ACC112 (cell line): Measurements from ENCODE around the gene SLC38A7.
"Not testable (repeated sequence)": the region's sequence is repeated elsewhere in the genome, so short reads cannot be mapped to it uniquely, and the experiment has no call there.

Experiments
- H2AFZ ChIP-seq: fragments of 200-600 bp; sonication (generic); one replicate; pipeline ENCODE4 v1.6.0; 2017; ENCODE audit warnings: antibody characterized with exemption, low read length; ENCODE audit not compliant: unreplicated experiment
- H3K27ac ChIP-seq: fragments of 200-600 bp; sonication (generic); 2 replicates; pipeline ENCODE4 v1.5.1; 2014; ENCODE audit warnings: low read depth, mild to moderate bottlenecking, antibody characterized with exemption, low read length, moderate library complexity
- H3K27me3 ChIP-seq: fragments of 200-600 bp; sonication (generic); 2 replicates; pipeline ENCODE4 v1.6.1; 2014; ENCODE audit warnings: mild to moderate bottlenecking, antibody characterized with exemption, low read length, moderate library complexity, mixed read lengths; ENCODE audit not compliant: insufficient read depth
- H3K36me3 ChIP-seq: fragments of 200-600 bp; sonication (generic); 2 replicates; pipeline ENCODE4 v1.6.1; 2016; ENCODE audit warnings: mild to moderate bottlenecking, antibody characterized with exemption, low read length, moderate library complexity, mixed read lengths; ENCODE audit not compliant: insufficient read depth
- H3K4me1 ChIP-seq: fragments of 200-600 bp; sonication (generic); one replicate; pipeline ENCODE4 v1.6.1; 2016; ENCODE audit warnings: low read length, mixed read lengths; ENCODE audit not compliant: insufficient read depth, unreplicated experiment, control insufficient read depth
- H3K4me3 ChIP-seq: fragments of 200-600 bp; sonication (generic); 2 replicates; pipeline ENCODE4 v1.5.1; 2014; ENCODE audit warnings: mild to moderate bottlenecking, low read depth, low read length
- H3K79me2 ChIP-seq: fragments of 200-600 bp; sonication (generic); one replicate; pipeline ENCODE4 v1.6.0; 2016; ENCODE audit warnings: low read length; ENCODE audit not compliant: control insufficient read depth, unreplicated experiment, insufficient read depth

The SLC38A7 gene

DNA sequence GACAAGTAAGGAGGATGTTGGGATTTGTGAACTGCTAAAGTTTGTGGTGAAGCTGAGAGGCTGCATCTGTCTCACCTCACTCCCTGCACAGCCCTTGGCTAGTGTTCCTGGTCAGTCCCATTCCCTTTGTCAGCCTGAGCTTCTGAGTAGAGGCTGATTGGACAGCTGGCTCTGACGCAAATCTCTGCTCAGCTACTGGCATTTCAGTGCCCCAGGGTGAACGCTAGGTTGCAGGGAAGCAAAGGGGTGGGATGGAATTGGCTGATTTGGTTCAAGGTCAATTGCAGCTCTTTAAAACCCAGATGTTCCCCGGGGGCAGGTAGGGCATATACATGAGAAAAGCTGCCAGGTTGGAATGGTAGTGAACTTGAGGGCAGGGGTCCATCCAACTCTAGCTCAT, 31.8 kb downstream of the SLC38A7 start:
- Histone ChIP-seq H3K27ac (no peak overlapping the region), H2AFZ (no peak overlapping the region), H3K4me1 (peaks cover 9% of the 10 kb centered on the region), H3K4me3 (no peak overlapping the region), H3K27me3 (no peaks in the 10 kb centered on the region), H3K36me3 (no peaks in the 10 kb centered on the region), H3K79me2 (no peaks in the 10 kb centered on the region)

DNA sequence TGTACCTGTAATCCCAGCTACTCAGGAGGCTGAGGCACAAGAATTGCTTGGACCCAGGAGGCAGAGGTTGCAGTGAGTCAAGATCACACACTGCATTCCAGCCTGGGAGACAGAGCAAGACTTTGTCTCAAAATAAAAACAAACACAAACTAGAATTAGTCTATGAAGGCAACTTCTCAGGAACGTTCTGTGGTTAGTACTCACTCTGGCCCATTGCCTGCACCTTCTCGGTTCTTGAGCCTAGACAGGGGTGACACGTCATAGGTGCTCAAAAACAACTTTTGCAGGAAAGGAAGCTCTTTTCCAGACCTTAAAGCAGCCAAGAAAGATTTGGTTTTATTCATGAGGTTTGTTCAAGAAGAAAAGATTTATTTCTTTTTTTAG, 32.6 kb downstream of the SLC38A7 start:
- no peaks in the 10 kb centered on the region for H3K36me3 ChIP-seq
- H3K4me1 ChIP-seq: peaks cover 9% of the 10 kb centered on the region
- H3K27me3 ChIP-seq: no peaks in the 10 kb centered on the region
- H2AFZ ChIP-seq: no peak overlapping the region
- H3K4me3 ChIP-seq: no peak overlapping the region
- no peaks in the 10 kb centered on the region for H3K79me2 ChIP-seq
- H3K27ac ChIP-seq: no peak overlapping the region

DNA sequence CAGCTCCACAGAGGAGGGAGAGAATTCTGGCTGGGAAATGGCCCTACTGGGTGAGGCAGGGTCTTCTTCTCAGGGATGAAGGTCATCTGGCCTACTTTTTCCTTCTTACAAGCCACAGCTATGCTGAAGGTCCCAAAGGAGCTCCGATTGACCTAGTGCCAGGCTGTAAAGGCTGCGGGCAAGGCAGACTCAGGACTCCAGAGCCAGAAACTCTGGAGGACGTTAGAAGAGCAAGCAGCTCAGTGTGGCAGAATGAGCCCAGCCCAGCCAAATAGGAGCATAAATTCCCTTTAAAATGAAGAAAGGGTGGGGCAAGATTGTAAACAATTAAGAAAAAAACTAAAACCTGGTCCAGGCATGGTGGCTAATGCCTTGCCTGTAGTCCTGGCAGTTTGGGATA, 34.9 kb downstream of the SLC38A7 start:
- H2AFZ ChIP-seq: no peak overlapping the region
- H3K79me2 ChIP-seq: no peaks in the 10 kb centered on the region
- H3K4me1 ChIP-seq: peaks cover 9% of the 10 kb centered on the region
- H3K27me3 ChIP-seq: no peaks in the 10 kb centered on the region
- H3K27ac ChIP-seq: no peak overlapping the region
- H3K36me3 ChIP-seq: no peaks in the 10 kb centered on the region
- no peak overlapping the region for H3K4me3 ChIP-seq

DNA sequence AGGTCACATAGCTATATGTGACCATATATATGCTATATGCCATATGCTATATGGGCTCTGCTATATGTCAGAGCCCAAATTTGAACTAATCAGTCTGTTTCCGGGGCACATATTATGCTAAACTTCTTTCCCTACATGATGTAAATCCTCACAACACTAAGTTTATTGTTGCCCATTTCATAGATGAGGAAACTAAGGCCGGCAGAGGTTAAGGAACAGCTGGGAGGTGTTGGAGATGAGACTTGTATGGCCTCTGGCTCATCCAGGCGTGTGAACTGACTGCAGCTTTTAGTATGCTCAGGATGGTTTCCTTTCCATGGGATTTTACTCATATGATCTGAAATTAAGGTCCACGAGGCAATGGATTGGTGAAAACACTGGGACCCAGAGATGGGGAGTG, 37.5 kb downstream of the SLC38A7 start:
- Histone ChIP-seq H3K27ac (no peak overlapping the region), H3K27me3 (no peaks in the 10 kb centered on the region), H2AFZ (no peak overlapping the region), H3K79me2 (no peaks in the 10 kb centered on the region), H3K4me1 (peaks cover 9% of the 10 kb centered on the region), H3K4me3 (no peak overlapping the region), H3K36me3 (no peaks in the 10 kb centered on the region)

DNA sequence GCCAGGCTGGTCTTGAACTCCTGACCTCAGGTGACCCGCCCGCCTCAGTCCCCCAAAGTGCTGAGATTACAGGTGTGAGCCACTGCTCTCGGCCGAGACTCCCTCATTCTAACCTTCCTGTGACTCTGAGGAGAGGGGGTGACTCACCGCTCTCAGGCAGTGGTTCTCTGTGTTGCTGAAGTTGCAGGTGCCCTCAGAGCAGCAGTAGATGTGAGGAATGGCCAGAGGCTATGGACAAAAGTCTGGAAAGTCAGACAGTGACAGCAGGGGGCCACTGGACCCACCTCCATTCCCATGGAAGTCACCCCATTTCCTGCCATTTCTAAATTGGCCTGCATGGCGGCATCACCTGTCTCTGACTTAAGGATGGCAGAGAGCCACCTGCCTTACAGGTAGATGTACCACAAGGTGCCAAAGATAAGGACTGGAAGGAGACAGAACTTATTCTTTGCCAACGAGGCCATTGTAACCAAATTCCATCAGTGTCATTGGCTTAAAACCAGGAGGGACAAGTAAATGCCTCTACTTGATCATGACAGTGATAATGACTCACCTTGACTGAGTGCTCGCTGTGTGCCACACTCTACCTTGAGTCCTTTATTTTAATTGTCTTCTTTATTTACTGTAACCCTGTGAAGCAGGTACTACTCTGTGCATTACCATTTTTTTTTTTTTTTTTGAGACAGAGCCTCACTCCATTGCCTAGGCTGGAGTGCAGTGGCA, 39.6 kb downstream of the SLC38A7 start:
- Histone ChIP-seq H3K4me3 (no peak overlapping the region), H3K27me3 (no peaks in the 10 kb centered on the region), H2AFZ (no peak overlapping the region), H3K4me1 (no peaks in the 10 kb centered on the region), H3K27ac (no peak overlapping the region), H3K79me2 (no peaks in the 10 kb centered on the region), H3K36me3 (no peaks in the 10 kb centered on the region)

DNA sequence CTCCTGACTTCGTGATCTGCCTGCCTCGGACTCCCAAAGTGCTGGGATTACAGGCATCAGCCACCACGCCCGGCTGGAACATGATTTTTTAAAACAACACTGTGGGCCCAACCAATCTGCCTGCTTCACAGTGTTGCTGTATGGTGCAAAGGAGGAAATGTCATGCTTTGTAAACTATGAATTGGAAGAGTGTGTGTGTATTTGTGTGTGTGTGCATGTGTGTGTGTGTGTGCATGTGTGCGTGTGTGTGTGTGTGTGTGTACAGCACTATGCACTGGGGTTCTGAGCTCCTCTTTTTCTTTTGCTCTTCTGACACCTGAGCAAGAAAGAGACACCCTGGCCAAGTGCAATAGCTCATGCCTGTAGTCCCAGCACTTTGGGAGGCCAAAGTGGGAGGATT, 40.5 kb downstream of the SLC38A7 start:
- Histone ChIP-seq H3K4me3 (no peak overlapping the region), H3K4me1 (no peaks in the 10 kb centered on the region), H2AFZ (no peak overlapping the region), H3K36me3 (no peaks in the 10 kb centered on the region), H3K79me2 (no peaks in the 10 kb centered on the region), H3K27ac (no peak overlapping the region), H3K27me3 (no peaks in the 10 kb centered on the region)

DNA sequence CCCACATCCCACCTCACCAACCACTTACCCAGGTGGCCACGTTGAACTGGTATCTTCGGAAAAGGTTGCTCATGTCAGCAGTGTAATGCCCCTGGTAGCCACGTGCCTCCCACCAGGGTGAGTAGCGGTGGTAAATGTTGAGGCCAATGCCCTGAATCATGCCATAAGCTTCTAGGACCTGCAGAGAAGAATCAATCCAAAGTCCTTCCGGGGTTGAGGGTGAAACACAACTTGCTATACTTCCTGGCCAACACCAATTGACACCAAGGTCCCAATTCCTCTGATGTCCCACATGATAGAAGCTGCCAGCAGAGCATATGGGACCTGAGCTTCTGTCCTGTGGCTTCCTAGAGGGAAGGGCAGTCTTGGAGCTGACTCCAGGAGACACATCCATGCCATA, 43.6 kb downstream of the SLC38A7 start:
- H3K4me3 ChIP-seq: no peak overlapping the region
- no peak overlapping the region for H2AFZ ChIP-seq
- H3K36me3 ChIP-seq: no peaks in the 10 kb centered on the region
- no peak overlapping the region for H3K27ac ChIP-seq
- H3K27me3 ChIP-seq: no peaks in the 10 kb centered on the region
- no peaks in the 10 kb centered on the region for H3K79me2 ChIP-seq
- H3K4me1 ChIP-seq: peaks cover 5% of the 10 kb centered on the region

DNA sequence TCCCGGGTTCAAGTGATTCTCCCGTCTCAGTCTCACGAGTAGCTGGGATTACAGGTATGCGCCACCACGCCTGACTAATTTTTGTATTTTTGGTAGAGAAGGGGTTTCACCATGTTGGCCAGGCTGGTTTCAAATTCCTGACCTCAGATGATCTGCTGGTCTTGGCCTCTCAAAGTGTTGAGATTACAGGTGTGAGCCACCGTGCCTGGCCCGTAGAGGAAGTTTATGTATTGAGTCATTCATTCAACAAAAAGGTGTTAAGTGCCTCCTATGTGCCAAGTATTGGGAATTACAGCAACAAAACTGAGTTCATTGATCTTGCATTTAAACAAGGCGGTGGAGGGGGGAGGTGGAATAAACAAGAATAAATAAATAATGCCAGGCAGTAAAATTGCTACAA, 44.7 kb downstream of the SLC38A7 start:
- Histone ChIP-seq H3K79me2 (no peaks in the 10 kb centered on the region), H3K27me3 (no peaks in the 10 kb centered on the region), H3K27ac (no peak overlapping the region), H3K36me3 (no peaks in the 10 kb centered on the region), H3K4me1 (peaks cover 5% of the 10 kb centered on the region), H2AFZ (no peak overlapping the region), H3K4me3 (no peak overlapping the region)

DNA sequence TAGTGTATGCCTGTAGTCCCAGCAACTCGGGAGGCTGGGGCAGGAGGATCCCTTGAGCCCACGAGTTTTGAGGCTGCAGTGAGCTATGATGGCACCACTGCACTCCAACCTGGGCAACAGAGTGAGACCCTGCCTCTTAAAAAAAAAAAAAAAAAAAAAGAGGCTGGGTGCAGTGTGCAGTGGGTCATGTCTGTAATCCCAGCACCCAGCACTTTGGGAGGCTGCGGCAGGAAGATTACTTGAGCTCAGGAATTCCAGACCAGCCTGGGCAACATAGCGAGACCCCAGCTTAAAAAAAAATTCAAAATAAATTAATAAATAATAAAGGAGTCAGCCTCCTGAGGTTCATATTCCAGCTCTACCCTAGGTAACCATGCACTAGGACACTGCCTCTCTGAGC, 45.3 kb downstream of the SLC38A7 start:
- Histone ChIP-seq H2AFZ (no peak overlapping the region), H3K27ac (no peak overlapping the region), H3K4me3 (no peak overlapping the region), H3K27me3 (no peaks in the 10 kb centered on the region), H3K79me2 (no peaks in the 10 kb centered on the region), H3K4me1 (peaks cover 5% of the 10 kb centered on the region), H3K36me3 (no peaks in the 10 kb centered on the region)

DNA sequence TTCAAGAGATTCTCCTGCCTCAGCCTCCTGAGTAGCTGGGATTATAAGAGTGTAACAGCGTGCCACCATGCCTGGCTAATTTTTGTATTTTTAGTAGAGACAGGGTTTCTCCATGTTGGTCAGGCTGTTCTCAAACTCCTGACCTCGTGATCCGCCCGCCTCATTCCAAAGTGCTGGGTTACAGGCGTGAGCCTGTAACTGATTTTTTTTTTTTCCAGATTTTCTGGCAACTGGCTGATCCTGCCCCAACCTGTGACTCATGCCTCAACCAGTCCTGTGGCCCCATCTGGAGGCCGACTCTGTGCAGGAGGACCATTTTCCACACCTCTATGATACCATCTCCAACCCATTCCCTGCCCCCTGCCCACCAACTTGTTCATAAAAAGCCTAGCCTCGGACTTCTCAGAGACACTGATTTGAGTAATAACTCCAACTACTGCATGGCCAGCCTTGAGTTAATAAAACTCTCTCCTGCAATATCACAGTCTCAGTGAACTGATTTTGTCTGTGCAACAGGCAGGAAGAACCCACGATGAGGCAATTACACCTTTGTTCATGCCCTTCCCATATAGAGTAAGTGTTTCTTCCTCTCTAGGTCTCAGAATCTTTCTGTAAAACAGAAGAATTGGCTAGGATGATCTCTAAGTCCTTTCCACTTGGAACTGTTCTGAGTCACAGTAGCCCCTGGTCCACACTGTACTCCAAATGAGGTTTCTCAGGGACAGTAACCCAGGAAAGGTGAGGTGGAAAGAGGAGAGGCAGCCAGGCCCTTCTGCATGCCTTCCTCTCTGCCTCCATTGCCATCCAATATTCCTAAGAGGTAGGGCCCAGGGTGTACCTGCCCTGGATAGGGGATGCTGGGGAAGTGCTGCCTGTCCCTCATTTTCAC, 46.2 kb downstream of the SLC38A7 start:
- Histone ChIP-seq H3K79me2 (no peaks in the 10 kb centered on the region), H3K36me3 (no peaks in the 10 kb centered on the region), H2AFZ (no peak overlapping the region), H3K27me3 (no peaks in the 10 kb centered on the region), H3K4me3 (no peak overlapping the region), H3K27ac (no peak overlapping the region), H3K4me1 (peaks cover 5% of the 10 kb centered on the region)

DNA sequence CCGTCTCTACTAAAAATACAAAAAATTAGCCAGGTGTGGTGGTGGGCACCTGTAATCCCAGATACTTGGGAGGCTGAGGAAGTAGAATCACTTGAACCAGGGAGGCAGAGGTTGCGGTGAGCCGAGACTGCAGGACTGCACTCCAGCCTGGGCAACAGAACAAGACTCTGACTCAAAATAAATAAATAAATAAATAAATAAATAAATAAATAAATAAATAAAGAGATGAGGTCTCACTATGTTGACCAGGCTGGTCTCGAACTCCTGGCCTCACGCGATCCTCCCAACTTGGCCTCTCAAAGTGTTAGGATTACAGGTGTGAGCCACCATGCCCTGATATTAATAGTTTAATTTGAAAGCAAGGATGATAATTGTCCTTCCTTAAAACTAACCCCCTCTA, 47.5 kb downstream of the SLC38A7 start:
- not testable (repeated sequence) for H3K27ac ChIP-seq, H2AFZ ChIP-seq, H3K4me3 ChIP-seq, H3K79me2 ChIP-seq, H3K4me1 ChIP-seq, H3K27me3 ChIP-seq, H3K36me3 ChIP-seq
